Measurements from ENCODE around the gene ZFHX3. TPM values are rescaled to one million over a fixed set of nuclear protein-coding genes. Genes with fewer than 3 reads are reported as not detected.

Gene ZFHX3
- total and polyA plus RNA-seq, 2 of the 8 experiments (the other 6 are each of a cell fraction or from before 2014, with no cell fraction given) = 0.08 to 0.99 TPM

DNA sequence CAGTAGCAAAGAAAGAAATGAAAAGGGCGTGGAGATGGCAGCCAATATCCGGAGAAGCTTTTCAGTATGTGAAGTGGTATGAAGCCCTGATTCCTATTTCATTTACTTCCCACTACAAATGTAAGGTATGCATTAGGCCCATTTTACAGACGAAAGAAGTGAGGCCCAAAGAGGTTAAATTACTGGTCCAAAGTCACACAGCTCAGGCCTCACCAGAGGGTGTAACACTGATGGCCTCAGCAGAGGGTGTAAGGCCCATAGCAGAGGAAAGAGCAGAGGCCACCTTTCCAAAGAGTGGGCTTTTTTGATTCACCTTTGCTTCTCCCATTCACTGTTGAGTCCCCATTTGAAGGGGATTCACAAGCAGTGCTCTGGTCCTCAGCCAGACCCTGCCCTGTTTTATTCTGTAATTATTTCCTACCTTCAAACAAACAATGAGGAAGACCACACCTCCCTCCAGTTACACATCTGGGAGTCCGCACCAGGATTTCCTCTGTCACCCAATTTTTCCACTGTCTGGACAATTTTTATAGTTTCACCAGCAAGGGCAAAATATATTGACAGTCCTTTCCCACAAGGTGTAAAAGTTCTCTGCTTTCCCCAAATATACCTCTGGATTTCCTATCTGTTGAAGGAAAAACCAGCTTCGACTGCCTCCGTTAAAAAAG is 7.1 kb downstream of the ZFHX3 start:
- no peak overlapping the region for H2AK5ac ChIP-seq (ENCODE audit: low read depth, low read length)
- H3K27ac ChIP-seq (ENCODE audit: low read depth, low read length) = no peak overlapping the region
- peak overlapping the region; percentile 88 for H2BK12ac ChIP-seq (ENCODE audit: low read depth, low read length)
- H2BK120ac ChIP-seq (replicated peaks; ENCODE audit: low read depth, low read length) = no peak overlapping the region
- TF ChIP-seq JUN (IDR thresholded peaks at IDR 0.05; ENCODE audit: low read depth, low read length) (no peak), SIRT6 (IDR thresholded peaks at IDR 0.05; ENCODE audit: low read length) (no peak), KDM1A (IDR thresholded peaks at IDR 0.05; ENCODE audit: borderline replicate concordance, low read length) (peak; percentile 95; the same call in 1 of the 2 replicates), CEBPB (IDR thresholded peaks at IDR 0.05; ENCODE audit: low read depth, low read length) (no peak), HDAC2 (IDR thresholded peaks at IDR 0.05; ENCODE audit: borderline replicate concordance in 1 of 2, low read depth in 2 of 2, low read length in 2 of 2) (0 out of 4 replicates have a peak, but pooled peaks of 1 of the 2 experiments have one; percentile 58), RNF2 (IDR thresholded peaks at IDR 0.05; ENCODE audit: borderline replicate concordance, low read depth, low read length, missing control alignments, poor library complexity, severe bottlenecking) (no peak), RFX5 (IDR thresholded peaks at IDR 0.05; ENCODE audit: borderline replicate concordance, low read depth, low read length) (no peak), MAFK (IDR thresholded peaks at IDR 0.05; ENCODE audit: low read depth, low read length) (no peak), EZH2 (IDR thresholded peaks at IDR 0.05; ENCODE audit: low read depth, low read length, severe bottlenecking) (peak; percentile 2)
- H3K4me1 ChIP-seq (replicated peaks in 1 of 4; ENCODE audit: control insufficient read depth in 3 of 4, insufficient read depth in 4 of 4, low read length in 3 of 4) = peaks cover 22 to 49% (median 31%) of the 10 kb centered on the region in 4 experiments
- no peak overlapping the region for H2AFZ ChIP-seq (ENCODE audit: low read length)
- H3K4ac ChIP-seq (replicated peaks; ENCODE audit: insufficient read length, low read depth, low read length) = no peak overlapping the region
- peaks cover 59 to 89% (median 85%) of the 10 kb centered on the region in 4 experiments for H3K27me3 ChIP-seq (replicated peaks in 1 of 4; ENCODE audit: control insufficient read depth in 3 of 4, extremely low read depth in 1 of 4, insufficient read depth in 3 of 4, low read length in 3 of 4)
- H3K79me2 ChIP-seq (ENCODE audit: control insufficient read depth in 1 of 2, insufficient read depth in 2 of 2, low read length in 2 of 2) = no peaks in the 10 kb centered on the region
- no peaks in the 10 kb centered on the region; the same call in 1 of the 2 replicates for H3K79me1 ChIP-seq (ENCODE audit: low read depth, low read length)
- no peaks in the 10 kb centered on the region for H3K36me3 ChIP-seq (ENCODE audit: control insufficient read depth in 2 of 4, insufficient read depth in 4 of 4, low read length in 3 of 4)
- DNase-seq (ENCODE audit: low read depth in 1 of 2, low spot score in 2 of 2) (no peak), FAIRE-seq (no peak)
- POLR2A ChIA-PET (ENCODE audit: partially characterized antibody) = interaction anchor here (0.9 kb wide), 1 partner anchor 8 kb away, joined by 3 read pairs; no protein-coding TSS in a partner anchor
- no peak overlapping the region for H2BK15ac ChIP-seq (ENCODE audit: low read length)
- H2BK5ac ChIP-seq (ENCODE audit: low read depth, low read length) = peak overlapping the region; percentile 36; the same call in 1 of the 2 replicates
- H3K56ac ChIP-seq (replicated peaks; ENCODE audit: insufficient read length, low read depth, low read length) = no peak overlapping the region
- H3K4me2 ChIP-seq (ENCODE audit: insufficient read depth in 1 of 2, low read depth in 2 of 2, low read length in 2 of 2) = no peak overlapping the region; a peak in 1 of 4 replicates
- H4K8ac ChIP-seq (ENCODE audit: extremely low read depth, insufficient read depth, low read length) = no peak overlapping the region
- H3K4me3 ChIP-seq (ENCODE audit: extremely low read depth in 1 of 4, insufficient read depth in 2 of 4, low read depth in 3 of 4, low read length in 4 of 4) = no peak overlapping the region
- no peak overlapping the region for H4K91ac ChIP-seq (replicated peaks; ENCODE audit: insufficient read length, low read length)
- H4K5ac ChIP-seq (ENCODE audit: insufficient read length, low read depth, low read length) = no peak overlapping the region
- no peak overlapping the region for H3K14ac ChIP-seq (ENCODE audit: insufficient read length)
- peaks cover 0 to 3% of the 10 kb centered on the region in 2 experiments; a peak in 1 of 4 replicates for H3K9me3 ChIP-seq (ENCODE audit: insufficient read depth in 2 of 2, low read depth in 1 of 2, low read length in 1 of 2)
- peak overlapping the region; percentile 61; the same call in 1 of the 2 replicates for H3K18ac ChIP-seq (ENCODE audit: extremely low read depth, low read length)
- H4K20me1 ChIP-seq (replicated peaks in 1 of 2; ENCODE audit: control insufficient read depth in 1 of 2, insufficient read depth in 2 of 2, low read length in 2 of 2) = peaks cover 0 to 3% of the 10 kb centered on the region in 2 experiments
- H2BK20ac ChIP-seq (ENCODE audit: low read length) = peak overlapping the region; percentile 43; the same call in 1 of the 2 replicates
- H3K23ac ChIP-seq (ENCODE audit: insufficient read length) = no peak overlapping the region
- no peak overlapping the region for H3K9ac ChIP-seq (replicated peaks in 1 of 4; ENCODE audit: extremely low read depth in 1 of 4, low read depth in 3 of 4, low read length in 3 of 4)
- 71% methylated on average over 6 of the region's 6 CpGs; no CpG with 5 or more reads in 1 of the 2 experiments for WGBS, 2 experiments (ENCODE audit: extremely low coverage in 1 of 2, insufficient coverage in 1 of 2, insufficient read length in 1 of 2, insufficient replicate concordance in 2 of 2, low coverage in 1 of 2, low lambda C conversion rate in 2 of 2, missing lambda C conversion rate in 1 of 2)
- H3K23me2 ChIP-seq (ENCODE audit: low read depth, low read length) = peaks cover 5% of the 10 kb centered on the region
- CTCF ChIA-PET (ENCODE audit: partially characterized antibody) = interaction anchor here (0.6 to 4.4 kb wide), 3 partner anchors 8 to 350 kb away, joined by 3 to 24 read pairs (median 3); partner anchors contain the start of gene ZFHX3
